ENCODE measurements around the gene CNTF. TPM values are rescaled to one million over a fixed set of nuclear protein-coding genes. Genes with fewer than 3 reads are reported as not detected.

CNTF gene
- total and polyA plus RNA-seq, 10 of the 15 experiments (the other 5 are each of a cell fraction or from before 2014, with no cell fraction given), result 0.16 to 2.3 (median 0.73) TPM

- Histone ChIP-seq H3K79me2 (ENCODE audit: control insufficient read depth, insufficient read depth, low read length) (no peaks in the 10 kb centered on the region), H3K9ac (ENCODE audit: control insufficient read depth, insufficient read depth, low read length) (no peak overlapping the region), H3K36me3 (ENCODE audit: control insufficient read depth in 2 of 2, insufficient read depth in 2 of 2, low read length in 1 of 2) (no peaks in the 10 kb centered on the region), H3K9me3 (replicated peaks; ENCODE audit: control insufficient read depth, insufficient read depth, low read length) (no peaks in the 10 kb centered on the region; the same call in 2 of the 3 replicates), H4K20me1 (ENCODE audit: control insufficient read depth, insufficient read depth) (no peaks in the 10 kb centered on the region), H3K27ac (ENCODE audit: control insufficient read depth, insufficient read depth) (no peak overlapping the region), H3K4me3 (no peak overlapping the region), H3K4me2 (ENCODE audit: control insufficient read depth, insufficient read depth) (no peak overlapping the region), H3K4me1 (ENCODE audit: control insufficient read depth, insufficient read depth, low read length) (no peaks in the 10 kb centered on the region), H3K27me3 (replicated peaks in 1 of 2; ENCODE audit: control insufficient read depth in 2 of 2, insufficient read depth in 2 of 2, low read length in 1 of 2) (no peaks in the 10 kb centered on the region), H2AFZ (ENCODE audit: control insufficient read depth, low read depth, low read length) (no peak overlapping the region)
- WGBS (ENCODE audit: insufficient coverage, insufficient replicate concordance, low lambda C conversion rate, missing lambda C conversion rate), result 92% methylated on average over 2 of the region's 2 CpGs
- no peak for DNase-seq (ENCODE audit: low read depth, low spot score)
- SMC1A ChIA-PET (ENCODE audit: uncharacterized antibody, unreplicated experiment), result interaction anchor here (1.0 to 1.4 kb wide), 2 partner anchors 10 to 47 kb away, joined by 3 to 8 read pairs; no protein-coding TSS in a partner anchor
- in situ Hi-C loops (cut with MboI), result no loop called here
- no TSS peak for BruUV-seq (replicated peaks)
- CTCF ChIA-PET, result interaction anchor here (0.8 to 2.7 kb wide), 8 partner anchors 10 to 419 kb away, joined by 3 to 35 read pairs (median 4); no protein-coding TSS in a partner anchor
- ATAC-seq, result no peak
- RAD21 ChIA-PET (ENCODE audit: unreplicated experiment), result interaction anchor here (1.2 to 1.5 kb wide), 2 partner anchors 8 to 33 kb away, joined by 3 read pairs; no protein-coding TSS in a partner anchor
- POLR2A ChIA-PET, result no interaction called here
- intact Hi-C loops (cut with micrococcal nuclease; ENCODE audit: unreplicated experiment), result no loop called here
- TF ChIP-seq SMAD1 (IDR thresholded peaks at IDR 0.05; ENCODE audit: low read depth, partially characterized antibody) (no peak), SPI1 (IDR thresholded peaks at IDR 0.05; ENCODE audit: borderline replicate concordance, insufficient read depth, low read depth, low read length) (peak; percentile 8; the same call in 1 of the 2 replicates), HDGF (IDR thresholded peaks at IDR 0.05) (no peak), ZSCAN29 (IDR thresholded peaks at IDR 0.05) (no peak), HDAC2 (IDR thresholded peaks at IDR 0.05) (no peak)
- FAIRE-seq, result no peak
These were observed 17.2 kb downstream of the CNTF start for GRCh38 chr11:58639669-58640068.

- TF ChIP-seq BHLHE40 (IDR thresholded peaks at IDR 0.05; ENCODE audit: borderline replicate concordance in 1 of 2, low read depth in 2 of 2, low read length in 1 of 2) (peak; percentile 26 to 48; a peak in 2 of 4 replicates), RAD51 (IDR thresholded peaks at IDR 0.05) (peak; percentile 63), BCL11A (IDR thresholded peaks at IDR 0.05; ENCODE audit: low read depth, low read length) (no peak), POU2F2 (IDR thresholded peaks at IDR 0.05; ENCODE audit: borderline replicate concordance, low read depth, low read length) (no peak), RAD21 (IDR thresholded peaks at IDR 0.05; ENCODE audit: insufficient read depth, low read depth, low read length) (no peak), SREBF2 (IDR thresholded peaks at IDR 0.05; ENCODE audit: low read length) (no peak), ZSCAN29 (IDR thresholded peaks at IDR 0.05) (no peak), RB1 (IDR thresholded peaks at IDR 0.05; ENCODE audit: borderline replicate concordance) (no peak), WRNIP1 (IDR thresholded peaks at IDR 0.05; ENCODE audit: borderline replicate concordance, low read depth, low read length) (no peak)
- H3K27me3 ChIP-seq (replicated peaks in 1 of 2; ENCODE audit: control insufficient read depth in 2 of 2, insufficient read depth in 2 of 2, low read length in 1 of 2), result no peaks in the 10 kb centered on the region
- peaks cover 6% of the 10 kb centered on the region for H3K9me3 ChIP-seq (replicated peaks; ENCODE audit: control insufficient read depth, insufficient read depth, low read length)
- no peak overlapping the region for H2AFZ ChIP-seq (ENCODE audit: control insufficient read depth, low read depth, low read length)
- WGBS (ENCODE audit: insufficient coverage, insufficient replicate concordance, low lambda C conversion rate, missing lambda C conversion rate), result 0% methylated on average over 1 of the region's 1 CpG
- in situ Hi-C loops (cut with MboI) (no loop called here), intact Hi-C loops (cut with micrococcal nuclease; ENCODE audit: unreplicated experiment) (no loop called here)
- H3K79me2 ChIP-seq (ENCODE audit: control insufficient read depth, insufficient read depth, low read length), result no peaks in the 10 kb centered on the region
- no peaks in the 10 kb centered on the region for H3K36me3 ChIP-seq (ENCODE audit: control insufficient read depth in 2 of 2, insufficient read depth in 2 of 2, low read length in 1 of 2)
- ATAC-seq (peak; percentile 50), FAIRE-seq (no peak), DNase-seq (ENCODE audit: low read depth, low spot score) (no peak)
- BruUV-seq (replicated peaks), result no TSS peak
- H3K4me2 ChIP-seq (ENCODE audit: control insufficient read depth, insufficient read depth), result no peak overlapping the region
- no peak overlapping the region for H3K27ac ChIP-seq (ENCODE audit: control insufficient read depth, insufficient read depth)
- RAD21 ChIA-PET (ENCODE audit: unreplicated experiment), result interaction anchor here (1.5 to 1.8 kb wide), 2 partner anchors 33 to 35 kb away, joined by 3 to 4 read pairs; no protein-coding TSS in a partner anchor
- SMC1A ChIA-PET (ENCODE audit: uncharacterized antibody, unreplicated experiment), result interaction anchor here (1.0 to 1.4 kb wide), 2 partner anchors 11 to 46 kb away, joined by 3 to 8 read pairs; no protein-coding TSS in a partner anchor
- no peaks in the 10 kb centered on the region for H4K20me1 ChIP-seq (ENCODE audit: control insufficient read depth, insufficient read depth)
- CTCF ChIA-PET, result interaction anchor here (0.7 to 2.7 kb wide), 7 partner anchors 10 to 418 kb away, joined by 3 to 35 read pairs (median 4); no protein-coding TSS in a partner anchor
- POLR2A ChIA-PET, result no interaction called here
- no peak overlapping the region for H3K4me3 ChIP-seq
- H3K4me1 ChIP-seq (ENCODE audit: control insufficient read depth, insufficient read depth, low read length), result no peaks in the 10 kb centered on the region
- no peak overlapping the region for H3K9ac ChIP-seq (ENCODE audit: control insufficient read depth, insufficient read depth, low read length)
These were observed 18.0 kb downstream of the CNTF start for GRCh38 chr11:58640386-58641023.

All from GM12878 (cell line).